ENCODE measurements around the gene KLHL1. TPM values are rescaled to one million over a fixed set of nuclear protein-coding genes. Genes with fewer than 3 reads are reported as not detected.

KLHL1 gene
- total RNA-seq, 3 donors from 2014 or later (not counting 1 experiment from before 2014, with no cell fraction given), result not detected

GRCh38 chr13:69755101-69755500 lies 353.2 kb downstream of the KLHL1 start:
- DNase-seq, result no peak

GRCh38 chr13:69751259-69751658 lies 357.0 kb downstream of the KLHL1 start:
- no peak for ATAC-seq
- H3K9me3 Mint-ChIP-seq, result peaks cover 8 to 15% of the 10 kb centered on the region in 2 donors
- no peak overlapping the region for H3K4me3 Mint-ChIP-seq
- no peak for DNase-seq
- intact Hi-C loops (cut with micrococcal nuclease), result no loop called here
- no peaks in the 10 kb centered on the region for H3K27me3 ChIP-seq (ENCODE audit: control insufficient read depth, insufficient read depth, low read length)
- H3K4me3 ChIP-seq (ENCODE audit: low read length), result no peak overlapping the region
- H3K9me3 ChIP-seq (ENCODE audit: control insufficient read depth, insufficient read depth, low read length), result no peaks in the 10 kb centered on the region
- H3K4me1 Mint-ChIP-seq, result no peaks in the 10 kb centered on the region
- TF ChIP-seq CTCF (IDR thresholded peaks at IDR 0.05), result no peak
- peaks cover 5% of the 10 kb centered on the region for H3K36me3 Mint-ChIP-seq
- H3K27me3 Mint-ChIP-seq (ENCODE audit: low read depth in 2 of 2), result no peaks in the 10 kb centered on the region
- H3K27ac ChIP-seq (ENCODE audit: low read length), result no peak overlapping the region
- no peaks in the 10 kb centered on the region for H3K36me3 ChIP-seq (ENCODE audit: control insufficient read depth, insufficient read depth, low read length)
- no peaks in the 10 kb centered on the region for H3K4me1 ChIP-seq (ENCODE audit: control insufficient read depth, insufficient read depth, low read length)
- 86% methylated on average over 2 of the region's 4 CpGs for WGBS (ENCODE audit: insufficient coverage)
- no peak overlapping the region for H3K27ac Mint-ChIP-seq

More at GRCh38 chr13:69755101-69755500, 353.2 kb downstream of the KLHL1 start:
- ATAC-seq, result no peak
- no peak for TF ChIP-seq CTCF (IDR thresholded peaks at IDR 0.05)
- WGBS (ENCODE audit: insufficient coverage), result 43% methylated on average over 1 of the region's 2 CpGs
- no peak overlapping the region for H3K4me3 Mint-ChIP-seq
- H3K9me3 Mint-ChIP-seq, result peaks cover 8 to 10% of the 10 kb centered on the region in 2 donors
- no peaks in the 10 kb centered on the region for H3K4me1 Mint-ChIP-seq
- intact Hi-C loops (cut with micrococcal nuclease), result no loop called here
- Histone ChIP-seq H3K4me3 (ENCODE audit: low read length) (no peak overlapping the region), H3K36me3 (ENCODE audit: control insufficient read depth, insufficient read depth, low read length) (no peaks in the 10 kb centered on the region), H3K27me3 (ENCODE audit: control insufficient read depth, insufficient read depth, low read length) (no peaks in the 10 kb centered on the region), H3K4me1 (ENCODE audit: control insufficient read depth, insufficient read depth, low read length) (no peaks in the 10 kb centered on the region), H3K27ac (ENCODE audit: low read length) (no peak overlapping the region), H3K9me3 (ENCODE audit: control insufficient read depth, insufficient read depth, low read length) (peaks cover 4% of the 10 kb centered on the region)
- no peak overlapping the region for H3K27ac Mint-ChIP-seq
- peaks cover 5% of the 10 kb centered on the region for H3K36me3 Mint-ChIP-seq
- no peaks in the 10 kb centered on the region for H3K27me3 Mint-ChIP-seq (ENCODE audit: low read depth in 2 of 2)

- no peaks in the 10 kb centered on the region for H3K36me3 ChIP-seq (ENCODE audit: control insufficient read depth, insufficient read depth, low read length)
- WGBS (ENCODE audit: insufficient coverage), result 86% methylated on average over 11 of the region's 11 CpGs
- TF ChIP-seq CTCF (IDR thresholded peaks at IDR 0.05), result no peak
- no peak overlapping the region for H3K27ac ChIP-seq (ENCODE audit: low read length)
- ATAC-seq, result no peak
- DNase-seq, result no peak
- Mint-ChIP-seq H3K36me3 (peaks cover 7% of the 10 kb centered on the region), H3K4me1 (no peaks in the 10 kb centered on the region), H3K27me3 (ENCODE audit: low read depth in 2 of 2) (no peaks in the 10 kb centered on the region), H3K4me3 (no peak overlapping the region), H3K27ac (no peak overlapping the region), H3K9me3 (peaks cover 8% of the 10 kb centered on the region in 2 donors)
- peaks cover 10% of the 10 kb centered on the region for H3K9me3 ChIP-seq (ENCODE audit: control insufficient read depth, insufficient read depth, low read length)
- no peak overlapping the region for H3K4me3 ChIP-seq (ENCODE audit: low read length)
- H3K4me1 ChIP-seq (ENCODE audit: control insufficient read depth, insufficient read depth, low read length), result no peaks in the 10 kb centered on the region
- H3K27me3 ChIP-seq (ENCODE audit: control insufficient read depth, insufficient read depth, low read length), result no peaks in the 10 kb centered on the region
- intact Hi-C loops (cut with micrococcal nuclease), result no loop called here
Measured at GRCh38 chr13:69737129-69737935, 370.9 kb downstream of the KLHL1 start.

Data from natural killer cell (primary cell).